Pancreas (tissue), 10 donors: ENCODE results near the gene GK2. TPM values are rescaled to one million over a fixed set of nuclear protein-coding genes. Genes with fewer than 3 reads are reported as not detected.

Experiments
- ATAC-seq, 4 donors: fragments of 200-7000 bp; cut with Tn5 transposase; one replicate each; pipeline versions ENCODE4 v1.8.0 to v1.9.1; 2020; ENCODE audit warnings: mild to moderate bottlenecking in 4 of 4, moderate library complexity in 4 of 4
- DNase-seq, 6 donors: peaks; one replicate each; pipeline ENCODE4 v3.0.0-alpha.2; 2020
- FAIRE-seq: peaks from 2 replicates; lab custom pipeline; 2012; peaks lifted over from hg19 to GRCh38; lab: Jason Lieb, UNC
- H3K27ac ChIP-seq, 4 donors: fragments of 200-600 bp; sonication (generic); 1 replicate in 3 of 4; 2 replicates in 1 of 4; pipeline versions ENCODE4 v1.5.0 to v1.8.0; 2020
- H3K27me3 ChIP-seq, 4 donors: fragments of 200-600 bp; one replicate each; pipeline ENCODE4 v1.8.0; 2021
- H3K36me3 ChIP-seq, 3 donors: fragments of 200-600 bp; sonication (generic) in 1 of 3; one replicate each; pipeline versions ENCODE4 v1.5.0 to v1.8.0; 2020 to 2021
- H3K4me1 ChIP-seq, 3 donors: fragments of 200-600 bp; one replicate each; pipeline ENCODE4 v1.8.0; 2021
- H3K4me3 ChIP-seq, 4 donors: fragments of 200-600 bp; sonication (generic) in 2 of 4; one replicate each; pipeline versions ENCODE4 v1.5.0 to v1.8.0; 2020 to 2021
- H3K9me3 ChIP-seq, 4 donors: fragments of 200-600 bp; one replicate each; pipeline ENCODE4 v1.8.0; 2021
- CTCF ChIP-seq, 4 donors: fragments of 200-600 bp; sonication (generic) in 3 of 4; IDR thresholded peaks; one replicate each; pipeline versions ENCODE4 v1.5.0 to v1.8.0; 2021; ENCODE audit warnings: antibody characterized with exemption in 4 of 4
- WGBS, 2 donors: extraction: QIAGEN DNeasy Blood & Tissue Kit; methylation state at CpG; one replicate each; pipeline ENCODE4 v1.1.7; 2013; 5-methylcytosine and 5-hydroxymethylcytosine counted together
- intact Hi-C, 3 donors: fragments of 100-400 bp; cut with DNase I; formaldehyde crosslinking; loops; one replicate each; pipeline versions ENCODE4 v1.11.1 to v1.14.2; 2022
- polyA plus RNA-seq, 2 donors: library from polyadenylated mRNA; stranded (reverse); fragments of 200-250 nt; gene quantifications; one replicate each; pipeline ENCODE4 v1.2.3, GENCODE V29; 2013
- total RNA-seq, 6 donors: library from RNA; stranded (reverse); fragmentation: NEBNext Ultra II Directional in 4 of 6; extraction: Animal tissue kit (Norgen Biotek cat#: 25700) in 4 of 6; gene quantifications; one replicate each; pipeline versions ENCODE4 v1.2.1 to v1.2.4, GENCODE V29; 2021 to 2023
- donor health status: healthy with polysubstance abuse.
- donor health status: DM: no; HTN: no; CAD: no; lungs with moderate emphysema.
- donor health status: DM: no; HTN: no; CAD: no.
- donor health status: control.
- donor health status: control.
- donor health status: Bipolar disorder and iron deficiency.
- donor health status: DM: yes; HTN: yes; CAD: no.
- donor health status: DM: no; HTN: no; CAD: no.
- donor health status: DM: no; HTN: no; CAD: no.
- donor health status: DM: yes; HTN: yes; CAD: no.

GK2 gene
- total and polyA plus RNA-seq, 8 donors, result not detected

- FAIRE-seq, result no peak
- H3K27ac ChIP-seq, result no peak overlapping the region
- H3K27me3 ChIP-seq, result no peaks in the 10 kb centered on the region
Measured at GRCh38 chr4:79396794-79397193, 11.2 kb downstream of the GK2 start.

GRCh38 chr4:79395841-79396240 lies 12.2 kb downstream of the GK2 start:
- no peaks in the 10 kb centered on the region for H3K9me3 ChIP-seq
- TF ChIP-seq CTCF (IDR thresholded peaks at IDR 0.05), result no peak
- intact Hi-C loops, result no loop called here
- ATAC-seq, result no peak
- DNase-seq, result no peak
- no peaks in the 10 kb centered on the region for H3K27me3 ChIP-seq
- H3K4me3 ChIP-seq, result no peak overlapping the region
- FAIRE-seq, result no peak
- no peak overlapping the region for H3K27ac ChIP-seq
- 81% methylated on average over 2 of the region's 2 CpGs for WGBS, 2 donors
- H3K4me1 ChIP-seq, result no peaks in the 10 kb centered on the region
- no peaks in the 10 kb centered on the region for H3K36me3 ChIP-seq

More at GRCh38 chr4:79396794-79397193, 11.2 kb downstream of the GK2 start:
- no peak overlapping the region for H3K4me3 ChIP-seq
- no peaks in the 10 kb centered on the region for H3K4me1 ChIP-seq
- intact Hi-C loops, result no loop called here
- ATAC-seq, result no peak
- H3K36me3 ChIP-seq, result no peaks in the 10 kb centered on the region
- no peaks in the 10 kb centered on the region for H3K9me3 ChIP-seq
- no peak for DNase-seq
- no peak for TF ChIP-seq CTCF (IDR thresholded peaks at IDR 0.05)

GRCh38 chr4:79390890-79391289 lies 17.1 kb downstream of the GK2 start:
- TF ChIP-seq CTCF (IDR thresholded peaks at IDR 0.05), result no peak
- Histone ChIP-seq H3K4me3 (no peak overlapping the region), H3K9me3 (no peaks in the 10 kb centered on the region), H3K27ac (no peak overlapping the region), H3K4me1 (no peaks in the 10 kb centered on the region), H3K36me3 (no peaks in the 10 kb centered on the region), H3K27me3 (no peaks in the 10 kb centered on the region)
- 55 to 60% methylated on average over 3 of the region's 3 CpGs for WGBS, 2 donors
- FAIRE-seq, result no peak
- intact Hi-C loops, result no loop called here
- no peak for ATAC-seq
- DNase-seq, result no peak

GRCh38 chr4:79385641-79386040 lies 22.4 kb downstream of the GK2 start:
- ATAC-seq (no peak), DNase-seq (no peak), FAIRE-seq (no peak)
- no peaks in the 10 kb centered on the region for H3K9me3 ChIP-seq
- TF ChIP-seq CTCF (IDR thresholded peaks at IDR 0.05), result no peak
- no peak overlapping the region for H3K4me3 ChIP-seq
- intact Hi-C loops, result no loop called here
- H3K36me3 ChIP-seq, result no peaks in the 10 kb centered on the region
- H3K27me3 ChIP-seq, result no peaks in the 10 kb centered on the region
- WGBS, 2 donors, result 45 to 48% methylated on average over 4 of the region's 4 CpGs
- no peaks in the 10 kb centered on the region for H3K4me1 ChIP-seq
- H3K27ac ChIP-seq, result no peak overlapping the region

- H3K9me3 ChIP-seq, result no peaks in the 10 kb centered on the region
- no peak for ATAC-seq
- DNase-seq, result no peak
- no peak overlapping the region for H3K27ac ChIP-seq
- intact Hi-C loops, result no loop called here
- 41 to 49% methylated on average over 1 of the region's 1 CpG for WGBS, 2 donors
- no peak overlapping the region for H3K4me3 ChIP-seq
- H3K36me3 ChIP-seq, result no peaks in the 10 kb centered on the region
- no peak for FAIRE-seq
- H3K27me3 ChIP-seq, result no peaks in the 10 kb centered on the region
- H3K4me1 ChIP-seq, result no peaks in the 10 kb centered on the region
- no peak for TF ChIP-seq CTCF (IDR thresholded peaks at IDR 0.05)
Measured at GRCh38 chr4:79381161-79381560, 26.9 kb downstream of the GK2 start.
